HepG2 (cell line): ENCODE data around the gene SRPRB. TPM values are rescaled to one million over a fixed set of nuclear protein-coding genes. Genes with fewer than 3 reads are reported as not detected.
A peak's percentile ranks its signal among the peaks of the same experiment; 100 is the strongest.

Experiments used
- CREB1 ChIP-seq, 2 experiments: fragments of 450-650 bp in 1 of 2; IDR thresholded peaks; 2 replicates each; pipeline ENCODE4 v1.6.1; 2016 to 2017; ENCODE audit warnings: control low read depth in 1 of 2, mild to moderate bottlenecking in 1 of 2, missing compliant biosample characterization in 1 of 2, missing genetic modification characterization in 1 of 2
- IRX3 ChIP-seq: sonication (generic); formaldehyde crosslinking; IDR thresholded peaks from 2 replicates; pipeline ENCODE4 v1.8.1; 2023; ENCODE audit warnings: mild to moderate bottlenecking, low read depth, missing genetic modification reagents, borderline replicate concordance
- POLR2AphosphoS5 ChIP-seq: IDR thresholded peaks from 2 replicates; pipeline ENCODE4 v1.6.1; 2012; ENCODE audit warnings: low read depth, low read length
- RBM22 ChIP-seq: fragments of 200-400 bp; formaldehyde crosslinking; optimal IDR thresholded peaks from 2 replicates; pipeline ENCODE3; 2017; ENCODE audit warnings: mild to moderate bottlenecking, low read length, moderate library complexity
- TARDBP ChIP-seq: sonication (generic); formaldehyde crosslinking; IDR thresholded peaks from 2 replicates; pipeline ENCODE4 v1.8.0; 2022; ENCODE audit warnings: mild to moderate bottlenecking, missing genetic modification reagents
- ZNF484 ChIP-seq: sonication (generic); formaldehyde crosslinking; IDR thresholded peaks from 2 replicates; pipeline ENCODE4 v1.5.1; 2020; ENCODE audit warnings: mild to moderate bottlenecking, low read depth, missing genetic modification reagents, borderline replicate concordance
- polyA plus RNA-seq, 8 experiments: library from polyadenylated mRNA; depleted of rRNA in 3 of 8; stranded (reverse) in 7 of 8; unstranded in 1 of 8; fragments of >200 nt; fragmentation: Illumina TruSeq in 4 of 8; extraction: Trizol in 4 of 8; gene quantifications; 2 replicates each; pipeline versions ENCODE4 v1.2.1 to v1.2.3, GENCODE V29; 2011 to 2016; ENCODE audit warnings: low read depth in 4 of 8, missing spikeins in 1 of 8, mixed read lengths in 1 of 8; ENCODE audit not compliant: insufficient read depth in 1 of 8
- total RNA-seq, 5 experiments: library from RNA; depleted of rRNA; stranded (reverse); fragments of >200 nt; fragmentation: Illumina TruSeq; extraction: Trizol; gene quantifications; 2 replicates each; pipeline ENCODE4 v1.2.3, GENCODE V29; 2016; ENCODE audit warnings: low read depth in 1 of 5
- TF ChIP-seq, protein P1 (sequence below): sonication (generic); formaldehyde crosslinking; IDR thresholded peaks from 2 replicates; pipeline ENCODE4 v1.4.0; 2020; ENCODE audit warnings: mild to moderate bottlenecking, missing genetic modification reagents
- TF ChIP-seq, protein P2 (sequence below): sonication (generic); formaldehyde crosslinking; IDR thresholded peaks from 2 replicates; pipeline ENCODE4 v1.5.0; 2020; ENCODE audit warnings: missing genetic modification reagents
- TF ChIP-seq, protein P3 (sequence below): sonication (generic); formaldehyde crosslinking; IDR thresholded peaks from 2 replicates; pipeline ENCODE4 v1.9.0; 2022; ENCODE audit warnings: missing genetic modification reagents, mild to moderate bottlenecking, borderline replicate concordance

SRPRB gene
- total and polyA plus RNA-seq, 2 of the 13 experiments (the other 11 are each of a cell fraction or from before 2014, with no cell fraction given), result 41.0 to 111 TPM

DNA sequence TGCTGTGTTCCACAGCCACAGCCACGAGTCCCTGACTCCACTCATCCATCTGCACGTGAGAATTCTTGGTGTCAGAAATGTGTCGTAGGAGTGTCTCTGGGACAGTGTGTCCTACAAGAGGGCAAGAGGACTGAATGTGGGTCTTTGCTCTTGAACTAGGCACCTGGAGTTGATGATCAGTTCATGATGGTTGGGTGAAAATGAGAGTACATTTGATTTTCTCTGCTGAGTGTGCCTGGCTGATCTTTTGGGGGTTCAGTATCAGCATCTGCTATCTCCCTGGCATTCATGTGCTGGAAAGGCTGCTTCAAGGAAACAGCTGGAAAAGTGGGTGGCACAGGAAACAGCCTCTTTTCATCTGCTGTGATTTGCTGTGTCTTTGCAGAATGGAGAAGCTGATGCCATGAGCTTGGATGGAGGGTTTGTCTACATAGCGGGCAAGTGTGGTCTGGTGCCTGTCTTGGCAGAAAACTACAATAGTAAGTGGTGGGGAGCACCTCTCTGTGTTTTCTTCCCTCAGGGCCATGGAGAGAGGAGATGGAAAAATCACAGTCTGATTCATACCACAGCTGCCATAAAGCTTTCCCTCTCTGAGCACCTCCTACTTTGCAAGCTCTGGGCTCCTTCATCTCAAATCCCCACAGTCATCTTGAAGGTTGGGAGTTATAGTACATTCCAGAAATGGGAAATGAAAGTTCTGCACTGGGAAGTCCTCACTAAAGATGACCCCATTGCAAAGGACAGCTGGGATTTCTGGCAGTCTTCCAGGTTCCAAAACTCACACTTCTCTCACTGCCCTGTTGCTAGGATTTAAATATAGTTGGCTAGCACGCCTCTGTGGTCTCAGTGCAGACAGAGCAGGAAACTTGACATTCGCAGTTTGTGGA, 41.6 kb upstream of the SRPRB start (continued):
- TF ChIP-seq, protein P1, sequence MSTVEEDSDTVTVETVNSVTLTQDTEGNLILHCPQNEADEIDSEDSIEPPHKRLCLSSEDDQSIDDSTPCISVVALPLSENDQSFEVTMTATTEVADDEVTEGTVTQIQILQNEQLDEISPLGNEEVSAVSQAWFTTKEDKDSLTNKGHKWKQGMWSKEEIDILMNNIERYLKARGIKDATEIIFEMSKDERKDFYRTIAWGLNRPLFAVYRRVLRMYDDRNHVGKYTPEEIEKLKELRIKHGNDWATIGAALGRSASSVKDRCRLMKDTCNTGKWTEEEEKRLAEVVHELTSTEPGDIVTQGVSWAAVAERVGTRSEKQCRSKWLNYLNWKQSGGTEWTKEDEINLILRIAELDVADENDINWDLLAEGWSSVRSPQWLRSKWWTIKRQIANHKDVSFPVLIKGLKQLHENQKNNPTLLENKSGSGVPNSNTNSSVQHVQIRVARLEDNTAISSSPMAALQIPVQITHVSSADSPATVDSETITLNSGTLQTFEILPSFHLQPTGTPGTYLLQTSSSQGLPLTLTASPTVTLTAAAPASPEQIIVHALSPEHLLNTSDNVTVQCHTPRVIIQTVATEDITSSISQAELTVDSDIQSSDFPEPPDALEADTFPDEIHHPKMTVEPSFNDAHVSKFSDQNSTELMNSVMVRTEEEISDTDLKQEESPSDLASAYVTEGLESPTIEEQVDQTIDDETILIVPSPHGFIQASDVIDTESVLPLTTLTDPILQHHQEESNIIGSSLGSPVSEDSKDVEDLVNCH (CRISPR knock-in tag), result no peak
- TF ChIP-seq POLR2AphosphoS5 (peak; percentile 80), TARDBP (CRISPR knock-in tag) (peak; percentile 32; the same call in 1 of the 2 replicates), ZNF484 (CRISPR knock-in tag) (no peak), RBM22 (peak; percentile 98), IRX3 (peak; percentile 86; the same call in 1 of the 2 replicates), CREB1 (IDR thresholded peaks at IDR 0.05) (no peak), CREB1 (CRISPR knock-in tag; IDR thresholded peaks at IDR 0.05) (0 out of 2 replicates have a peak, but pooled peaks have one; percentile 18)
- TF ChIP-seq, protein P2, sequence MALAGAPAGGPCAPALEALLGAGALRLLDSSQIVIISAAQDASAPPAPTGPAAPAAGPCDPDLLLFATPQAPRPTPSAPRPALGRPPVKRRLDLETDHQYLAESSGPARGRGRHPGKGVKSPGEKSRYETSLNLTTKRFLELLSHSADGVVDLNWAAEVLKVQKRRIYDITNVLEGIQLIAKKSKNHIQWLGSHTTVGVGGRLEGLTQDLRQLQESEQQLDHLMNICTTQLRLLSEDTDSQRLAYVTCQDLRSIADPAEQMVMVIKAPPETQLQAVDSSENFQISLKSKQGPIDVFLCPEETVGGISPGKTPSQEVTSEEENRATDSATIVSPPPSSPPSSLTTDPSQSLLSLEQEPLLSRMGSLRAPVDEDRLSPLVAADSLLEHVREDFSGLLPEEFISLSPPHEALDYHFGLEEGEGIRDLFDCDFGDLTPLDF (CRISPR knock-in tag), result 0 out of 2 replicates have a peak, but pooled peaks have one; percentile 18
- TF ChIP-seq, protein P3, sequence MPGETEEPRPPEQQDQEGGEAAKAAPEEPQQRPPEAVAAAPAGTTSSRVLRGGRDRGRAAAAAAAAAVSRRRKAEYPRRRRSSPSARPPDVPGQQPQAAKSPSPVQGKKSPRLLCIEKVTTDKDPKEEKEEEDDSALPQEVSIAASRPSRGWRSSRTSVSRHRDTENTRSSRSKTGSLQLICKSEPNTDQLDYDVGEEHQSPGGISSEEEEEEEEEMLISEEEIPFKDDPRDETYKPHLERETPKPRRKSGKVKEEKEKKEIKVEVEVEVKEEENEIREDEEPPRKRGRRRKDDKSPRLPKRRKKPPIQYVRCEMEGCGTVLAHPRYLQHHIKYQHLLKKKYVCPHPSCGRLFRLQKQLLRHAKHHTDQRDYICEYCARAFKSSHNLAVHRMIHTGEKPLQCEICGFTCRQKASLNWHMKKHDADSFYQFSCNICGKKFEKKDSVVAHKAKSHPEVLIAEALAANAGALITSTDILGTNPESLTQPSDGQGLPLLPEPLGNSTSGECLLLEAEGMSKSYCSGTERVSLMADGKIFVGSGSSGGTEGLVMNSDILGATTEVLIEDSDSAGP (CRISPR knock-in tag), result 0 out of 2 replicates have a peak, but pooled peaks have one; percentile 15
